T-helper 17 cell (primary cell): ENCODE data around the gene PPIE. TPM values are rescaled to one million over a fixed set of nuclear protein-coding genes. Genes with fewer than 3 reads are reported as not detected.

Source experiments
- ATAC-seq: fragments of 150-1000 bp; cut with Tn5 transposase; 2 replicates; pipeline ENCODE4 v1.10.0; 2021; ENCODE audit warnings: mild to moderate bottlenecking, moderate library complexity
- DNase-seq, 3 donors: peaks; one replicate each; pipeline versions ENCODE4 v3.0.0 to v3.0.0-alpha.2; 2020 to 2021
- H3K9me3 ChIP-seq: one replicate; pipeline ENCODE4 v1.7.0; 2013; ENCODE audit warnings: low read length, mild to moderate bottlenecking; ENCODE audit not compliant: control insufficient read depth, poor library complexity, severe bottlenecking
- H3K27ac Mint-ChIP-seq: one replicate; pipeline ENCODE4 v1.8.0; 2022; ENCODE audit warnings: mild to moderate bottlenecking, moderate library complexity, mixed read lengths
- H3K27me3 Mint-ChIP-seq: one replicate; pipeline ENCODE4 v1.8.0; 2022; ENCODE audit warnings: mixed read lengths
- H3K36me3 Mint-ChIP-seq: one replicate; pipeline ENCODE4 v1.8.0; 2022; ENCODE audit warnings: low read depth, mixed read lengths
- H3K4me1 Mint-ChIP-seq: one replicate; pipeline ENCODE4 v1.8.0; 2022; ENCODE audit warnings: mild to moderate bottlenecking, mixed read lengths
- H3K4me3 Mint-ChIP-seq: one replicate; pipeline ENCODE4 v1.8.0; 2022; ENCODE audit warnings: mild to moderate bottlenecking, moderate library complexity, mixed read lengths
- total RNA-seq, 4 donors: library from RNA in 2 of 4; stranded (reverse) in 2 of 4; gene quantifications; one replicate each; pipeline ENCODE4 v1.2.3 and lab custom pipeline; 2022 to 2026

PPIE gene
- total RNA-seq, 2 donors from 2014 or later = 44.8 to 57.5 TPM

GRCh38 chr1:39700348-39700747 is 38.3 kb upstream of the PPIE start:
- Mint-ChIP-seq H3K4me1 (peaks cover 4% of the 10 kb centered on the region), H3K27me3 (peaks cover 5% of the 10 kb centered on the region), H3K36me3 (no peaks in the 10 kb centered on the region), H3K27ac (peak overlapping the region; percentile 41), H3K4me3 (no peak overlapping the region)
- DNase-seq (no peak), ATAC-seq (no peak)
- H3K9me3 ChIP-seq = no peaks in the 10 kb centered on the region

GRCh38 chr1:39701049-39701439 is 37.6 kb upstream of the PPIE start:
- Mint-ChIP-seq H3K36me3 (no peaks in the 10 kb centered on the region), H3K4me1 (peaks cover 4% of the 10 kb centered on the region), H3K27me3 (peaks cover 5% of the 10 kb centered on the region), H3K27ac (peak overlapping the region; percentile 41), H3K4me3 (no peak overlapping the region)
- no peaks in the 10 kb centered on the region for H3K9me3 ChIP-seq
- ATAC-seq (no peak), DNase-seq (no peak)

- H3K4me3 Mint-ChIP-seq = no peak overlapping the region
- peaks cover 2% of the 10 kb centered on the region for H3K36me3 Mint-ChIP-seq
- H3K9me3 ChIP-seq = no peaks in the 10 kb centered on the region
- no peaks in the 10 kb centered on the region for H3K4me1 Mint-ChIP-seq
- no peak for DNase-seq
- H3K27ac Mint-ChIP-seq = no peak overlapping the region
- H3K27me3 Mint-ChIP-seq = peaks cover 18% of the 10 kb centered on the region
- no peak for ATAC-seq
Measured at GRCh38 chr1:39704757-39705156, 33.9 kb upstream of the PPIE start.

- H3K27ac Mint-ChIP-seq = no peak overlapping the region
- ATAC-seq = no peak
Measured at GRCh38 chr1:39707506-39707905, 31.2 kb upstream of the PPIE start.

GRCh38 chr1:39711104-39711965 is 27.3 kb upstream of the PPIE start:
- DNase-seq = no peak
- Mint-ChIP-seq H3K27me3 (peaks cover 44% of the 10 kb centered on the region), H3K27ac (no peak overlapping the region), H3K4me1 (no peaks in the 10 kb centered on the region), H3K4me3 (no peak overlapping the region), H3K36me3 (peaks cover 5% of the 10 kb centered on the region)
- no peak for ATAC-seq
- no peaks in the 10 kb centered on the region for H3K9me3 ChIP-seq

More at GRCh38 chr1:39707506-39707905, 31.2 kb upstream of the PPIE start:
- Mint-ChIP-seq H3K36me3 (peaks cover 5% of the 10 kb centered on the region), H3K4me3 (no peak overlapping the region), H3K4me1 (no peaks in the 10 kb centered on the region), H3K27me3 (peaks cover 22% of the 10 kb centered on the region)
- no peak for DNase-seq
- no peaks in the 10 kb centered on the region for H3K9me3 ChIP-seq

- Mint-ChIP-seq H3K36me3 (peaks cover 4% of the 10 kb centered on the region), H3K27ac (no peak overlapping the region), H3K4me1 (no peaks in the 10 kb centered on the region), H3K4me3 (no peak overlapping the region), H3K27me3 (peaks cover 48% of the 10 kb centered on the region)
- ATAC-seq (no peak), DNase-seq (no peak)
- H3K9me3 ChIP-seq = no peaks in the 10 kb centered on the region
Measured at GRCh38 chr1:39711966-39712340, 26.7 kb upstream of the PPIE start.

GRCh38 chr1:39713557-39713956 is 25.1 kb upstream of the PPIE start:
- H3K9me3 ChIP-seq = no peaks in the 10 kb centered on the region
- ATAC-seq (no peak), DNase-seq (no peak)
- Mint-ChIP-seq H3K27ac (no peak overlapping the region), H3K27me3 (peaks cover 56% of the 10 kb centered on the region), H3K36me3 (peaks cover 9% of the 10 kb centered on the region), H3K4me1 (no peaks in the 10 kb centered on the region), H3K4me3 (no peak overlapping the region)

- ATAC-seq = no peak
- H3K27me3 Mint-ChIP-seq = peaks cover 57% of the 10 kb centered on the region
- DNase-seq = no peak
- H3K9me3 ChIP-seq = no peaks in the 10 kb centered on the region
- H3K36me3 Mint-ChIP-seq = peaks cover 6% of the 10 kb centered on the region
- H3K4me3 Mint-ChIP-seq = no peak overlapping the region
- peaks cover 3% of the 10 kb centered on the region for H3K4me1 Mint-ChIP-seq
- H3K27ac Mint-ChIP-seq = no peak overlapping the region
Measured at GRCh38 chr1:39717809-39718208, 20.9 kb upstream of the PPIE start.

GRCh38 chr1:39720094-39720999 is 18.3 kb upstream of the PPIE start:
- peak; percentile 82 for ATAC-seq
- no peaks in the 10 kb centered on the region for H3K9me3 ChIP-seq
- Mint-ChIP-seq H3K27ac (no peak overlapping the region), H3K4me1 (peaks cover 3% of the 10 kb centered on the region), H3K27me3 (peaks cover 49% of the 10 kb centered on the region), H3K36me3 (peaks cover 6% of the 10 kb centered on the region), H3K4me3 (no peak overlapping the region)
- no peak for DNase-seq

- Mint-ChIP-seq H3K27ac (no peak overlapping the region), H3K4me3 (no peak overlapping the region), H3K4me1 (peaks cover 3% of the 10 kb centered on the region), H3K27me3 (peaks cover 50% of the 10 kb centered on the region), H3K36me3 (peaks cover 6% of the 10 kb centered on the region)
- ATAC-seq (no peak), DNase-seq (no peak)
- no peaks in the 10 kb centered on the region for H3K9me3 ChIP-seq
Measured at GRCh38 chr1:39721664-39722063, 17.0 kb upstream of the PPIE start.

- no peak overlapping the region for H3K27ac Mint-ChIP-seq
- ATAC-seq = no peak
Measured at GRCh38 chr1:39722495-39722894, 16.2 kb upstream of the PPIE start.

GRCh38 chr1:39726600-39726999 is 12.1 kb upstream of the PPIE start:
- H3K36me3 Mint-ChIP-seq = peaks cover 5% of the 10 kb centered on the region
- H3K4me3 Mint-ChIP-seq = no peak overlapping the region
- H3K27me3 Mint-ChIP-seq = peaks cover 67% of the 10 kb centered on the region
- H3K4me1 Mint-ChIP-seq = peaks cover 6% of the 10 kb centered on the region
- DNase-seq (no peak), ATAC-seq (no peak)
- H3K9me3 ChIP-seq = peaks cover 4% of the 10 kb centered on the region
- no peak overlapping the region for H3K27ac Mint-ChIP-seq

More at GRCh38 chr1:39722495-39722894, 16.2 kb upstream of the PPIE start:
- H3K4me3 Mint-ChIP-seq = no peak overlapping the region
- H3K4me1 Mint-ChIP-seq = peaks cover 5% of the 10 kb centered on the region
- H3K36me3 Mint-ChIP-seq = peaks cover 6% of the 10 kb centered on the region
- DNase-seq = no peak
- peaks cover 52% of the 10 kb centered on the region for H3K27me3 Mint-ChIP-seq
- H3K9me3 ChIP-seq = no peaks in the 10 kb centered on the region

GRCh38 chr1:39727221-39727931 is 11.3 kb upstream of the PPIE start:
- H3K4me3 Mint-ChIP-seq = no peak overlapping the region
- ATAC-seq = no peak

More at GRCh38 chr1:39727221-39727931, 11.3 kb upstream of the PPIE start:
- DNase-seq = no peak
- Mint-ChIP-seq H3K4me1 (peaks cover 6% of the 10 kb centered on the region), H3K27ac (no peak overlapping the region), H3K27me3 (peaks cover 60% of the 10 kb centered on the region), H3K36me3 (peaks cover 5% of the 10 kb centered on the region)
- peaks cover 4% of the 10 kb centered on the region for H3K9me3 ChIP-seq
